ENCODE data around the gene TXK.

The TXK gene

DNA sequence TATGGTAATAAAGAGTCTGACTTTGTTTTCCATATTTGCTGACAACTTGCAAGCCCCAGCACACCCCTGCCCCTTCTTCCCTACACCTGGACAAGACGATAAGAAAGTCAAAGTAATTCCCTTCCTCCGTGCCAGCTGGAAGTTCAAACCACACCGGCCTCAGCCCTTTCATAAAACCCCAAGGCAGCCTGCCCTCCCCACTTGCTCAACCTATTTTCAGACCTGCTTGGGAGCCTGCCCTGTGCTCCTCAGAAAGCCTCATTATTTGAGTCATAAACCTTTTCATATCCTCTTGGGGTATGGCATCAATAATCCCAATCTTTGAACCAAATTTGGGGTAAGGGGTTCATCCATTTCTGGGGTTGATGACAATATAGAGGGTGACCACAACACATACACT lies 88.0 kb downstream of the TXK start:
- no peak for DNase-seq

DNA sequence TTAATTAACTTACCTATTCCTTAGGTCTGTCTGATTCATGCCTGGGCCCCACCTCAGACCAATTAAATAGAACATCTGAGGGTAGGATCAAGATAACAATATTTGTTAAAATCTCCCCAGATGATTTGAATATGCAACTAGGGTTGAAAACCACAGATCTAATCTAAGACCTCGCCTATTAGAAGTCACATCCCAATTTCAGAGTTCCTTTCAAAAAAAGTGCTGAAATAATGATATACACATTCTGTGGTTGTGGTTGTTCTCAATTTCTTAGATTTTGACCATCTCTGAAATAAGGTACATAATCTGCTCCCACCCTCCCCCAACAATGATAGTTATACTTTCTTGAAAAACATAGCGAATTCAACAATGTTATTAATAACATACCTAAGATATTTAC lies 89.8 kb downstream of the TXK start:
- no peak for DNase-seq

DNA sequence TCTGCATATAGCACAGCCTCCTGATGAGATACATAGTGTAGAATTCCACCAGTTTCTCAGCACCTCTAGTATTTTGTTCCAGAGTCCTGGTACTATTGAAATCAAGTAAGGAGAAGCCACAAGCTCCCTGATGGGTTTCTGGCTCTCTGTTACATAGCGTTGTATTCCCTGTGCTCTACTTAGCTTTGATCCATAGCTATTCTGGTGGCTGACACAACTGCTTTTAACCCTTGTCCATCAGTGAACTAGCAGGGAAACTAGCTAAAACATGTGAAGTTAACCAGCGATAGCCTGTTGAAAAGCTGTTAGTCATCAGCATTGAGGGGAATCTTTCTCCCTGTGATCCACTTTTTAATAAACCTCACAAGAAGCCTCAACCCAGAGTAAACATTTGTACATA lies 90.5 kb downstream of the TXK start:
- no peak for DNase-seq

DNA sequence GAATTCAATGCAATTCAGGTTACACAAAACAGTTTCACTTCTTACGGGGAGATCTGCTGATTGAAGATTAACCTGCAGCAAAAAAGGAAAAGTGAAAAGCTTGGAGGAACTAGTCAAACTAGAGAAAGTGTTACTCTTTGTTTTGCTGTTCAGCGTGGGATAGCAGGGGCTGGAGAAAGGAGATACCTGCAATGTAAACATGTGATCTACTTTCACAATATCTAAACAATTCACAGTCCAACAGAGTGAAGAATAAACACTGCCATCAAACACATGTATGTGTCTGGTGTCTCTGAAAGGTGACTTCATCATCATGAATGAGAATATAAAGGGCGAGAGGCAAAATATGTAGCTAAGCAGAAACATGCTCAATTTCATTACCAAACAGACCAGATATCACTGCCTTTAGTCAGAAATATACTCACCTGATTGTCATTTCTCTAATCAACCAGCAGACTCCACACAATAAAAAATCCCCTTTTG lies 91.0 kb downstream of the TXK start:
- no peak for DNase-seq

DNA sequence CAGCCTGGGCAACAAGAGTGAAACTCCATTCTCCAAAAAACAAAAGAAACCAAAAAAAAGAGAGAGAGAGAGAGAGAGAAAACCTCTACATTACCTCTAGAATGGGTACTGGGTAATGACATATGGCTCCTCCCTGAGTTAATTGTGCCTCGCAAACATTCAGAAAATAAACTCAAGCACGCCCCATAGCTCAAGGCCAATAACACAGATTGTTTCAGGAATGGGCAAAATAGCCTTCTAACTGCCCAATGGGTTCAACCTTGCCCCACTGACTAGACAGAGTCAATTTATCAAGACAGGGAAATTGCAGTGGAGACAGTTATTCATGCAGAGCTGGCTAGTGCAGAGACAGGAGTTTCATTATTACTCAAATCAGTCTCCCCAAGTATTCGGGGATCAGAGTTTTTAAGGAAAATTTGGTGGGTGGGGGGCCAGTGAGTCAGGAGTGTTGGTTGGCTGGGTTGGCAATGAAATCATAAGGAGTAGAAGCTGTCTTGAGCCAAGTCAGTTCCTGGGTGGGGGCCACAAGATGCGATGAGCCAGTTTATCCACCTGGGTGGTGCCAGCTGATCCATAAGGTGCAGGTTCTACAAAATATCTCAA lies 92.4 kb downstream of the TXK start:
- no peak for DNase-seq

DNA sequence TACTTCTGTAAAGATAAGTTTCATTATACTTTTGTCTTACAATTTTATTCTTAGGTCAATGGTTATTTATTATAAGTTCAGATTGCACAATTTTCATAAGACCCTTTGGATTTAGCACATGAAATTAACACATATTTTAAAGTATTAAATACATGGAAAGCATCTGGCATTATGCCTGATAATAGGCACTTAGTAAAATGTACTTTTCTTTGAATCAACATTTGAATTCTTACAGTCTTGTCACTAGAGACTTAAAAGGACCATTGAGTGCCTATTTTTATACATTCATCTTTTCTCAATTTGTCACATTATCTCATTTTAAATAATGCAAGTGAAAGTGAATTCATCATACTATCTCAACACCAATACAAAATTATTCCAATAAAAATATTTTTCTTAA lies 94.5 kb downstream of the TXK start:
- DNase-seq: no peak

DNA sequence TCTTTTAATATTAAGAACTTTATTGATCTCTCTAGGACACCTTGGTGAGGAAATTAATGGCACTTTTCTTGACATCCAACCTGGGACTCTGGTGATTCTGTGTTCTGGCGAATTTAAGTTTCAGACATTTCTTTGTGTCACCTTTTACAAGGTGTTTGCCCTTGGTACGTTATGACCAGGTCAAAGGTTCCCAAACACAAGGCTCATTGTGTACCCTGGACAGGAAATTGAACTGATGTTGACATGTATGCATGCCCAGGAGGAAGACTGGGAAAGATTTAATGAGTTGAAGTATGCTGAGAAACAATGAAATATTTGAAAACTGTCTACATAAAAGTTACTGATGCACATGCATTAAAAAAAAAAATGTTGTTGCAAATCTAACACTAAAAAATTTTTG lies 95.4 kb downstream of the TXK start:
- DNase-seq: no peak

DNA sequence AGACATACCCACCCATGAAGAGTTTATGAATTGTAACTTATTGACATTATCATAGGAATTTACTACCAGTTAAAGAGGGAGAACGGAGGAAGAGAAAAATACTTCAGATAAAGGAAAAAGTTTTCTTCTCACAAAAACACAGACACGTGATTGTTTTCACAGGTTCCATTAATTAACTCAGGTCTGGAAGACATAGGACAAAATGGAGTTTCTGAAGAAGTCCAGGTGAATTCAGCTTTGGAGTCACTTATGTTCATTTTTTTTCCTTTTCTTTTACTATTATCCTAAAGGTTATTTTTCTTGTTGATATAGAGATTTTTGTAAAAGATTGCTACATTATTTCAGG lies 97.0 kb downstream of the TXK start:
- no peak for DNase-seq

DNA sequence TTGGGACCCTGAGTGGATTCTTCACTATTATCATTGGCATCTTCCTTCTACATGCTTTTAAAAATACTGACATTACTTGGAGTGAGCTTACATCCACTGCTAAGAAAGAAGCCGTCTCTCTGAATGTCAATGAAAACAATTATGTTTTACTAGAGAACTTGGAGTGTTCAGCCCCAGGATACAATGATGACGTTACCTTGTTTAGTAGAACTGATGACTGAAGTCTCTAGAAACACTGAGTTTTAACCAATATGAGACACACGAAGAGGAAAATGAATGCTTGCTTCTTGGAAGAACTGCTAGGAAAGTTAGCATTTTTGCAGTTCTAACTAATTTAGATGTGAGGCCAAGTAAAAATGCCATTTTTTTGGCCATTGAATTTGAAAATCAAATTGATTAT lies 98.1 kb downstream of the TXK start:
- DNase-seq: no peak

DNA sequence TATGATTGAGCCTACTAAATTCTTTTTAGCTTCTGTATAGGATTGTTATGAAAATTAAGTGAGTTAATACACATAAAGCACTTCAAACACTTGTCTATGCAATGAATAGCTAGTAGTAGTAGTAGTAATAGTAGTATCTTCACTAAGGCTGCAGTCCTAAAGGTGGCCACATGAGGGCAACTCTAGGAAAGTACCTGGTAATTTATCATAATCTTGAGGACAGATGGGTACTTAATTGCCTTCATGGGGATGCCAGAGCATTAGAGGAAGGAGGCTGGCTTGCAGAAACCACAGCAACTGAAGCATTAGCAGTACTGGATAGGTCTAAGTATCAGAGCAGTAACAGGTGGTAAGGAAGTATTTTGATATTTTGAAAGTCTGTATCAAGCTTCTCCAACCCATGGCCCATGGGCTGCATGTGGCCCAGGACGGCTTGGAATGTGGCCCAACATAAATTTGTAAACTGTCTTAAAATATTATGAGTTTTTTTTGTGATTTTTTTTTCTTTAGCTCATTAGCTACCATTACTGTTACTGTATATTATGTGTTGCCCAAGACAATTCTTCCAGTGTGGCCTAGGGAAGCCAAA lies 100.1 kb downstream of the TXK start:
- no peak for DNase-seq

DNA sequence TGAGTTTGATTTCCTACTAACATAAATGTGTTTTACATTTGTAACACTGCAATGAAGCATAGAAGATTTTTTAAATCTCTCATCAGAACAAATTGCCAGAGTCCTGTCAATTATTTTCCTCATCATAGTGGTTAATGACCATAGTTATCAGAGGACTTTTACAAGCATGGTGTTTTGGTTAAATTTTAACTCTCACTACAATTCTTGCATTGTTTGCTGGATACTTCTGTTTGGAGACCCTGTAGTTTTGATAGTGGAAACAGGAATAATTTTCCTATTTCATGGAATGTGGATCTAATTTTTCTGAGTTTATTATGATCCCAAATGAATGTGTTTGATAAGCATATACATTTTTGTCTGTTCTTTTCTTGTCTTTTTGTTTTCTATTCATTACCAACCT lies 100.6 kb downstream of the TXK start:
- DNase-seq: no peak

DNA sequence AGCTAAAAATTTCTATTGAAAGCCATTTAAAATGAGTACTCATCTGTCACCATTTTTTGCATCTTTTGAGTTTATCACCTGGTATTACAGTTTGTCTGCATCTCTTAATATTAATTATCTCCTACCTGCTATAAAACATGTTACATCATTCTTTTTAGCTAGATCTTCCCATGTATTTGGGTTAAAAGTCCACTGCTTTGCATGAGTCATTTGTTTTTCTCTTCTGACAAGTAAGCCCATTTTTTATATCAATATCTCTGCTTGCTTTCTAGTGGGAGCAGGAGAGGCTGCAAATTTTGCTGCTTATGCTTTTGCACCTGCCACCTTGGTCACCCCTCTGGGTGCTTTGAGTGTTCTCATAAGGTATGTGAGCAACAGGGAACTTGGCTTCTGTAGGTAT lies 101.3 kb downstream of the TXK start:
- DNase-seq: no peak

DNA sequence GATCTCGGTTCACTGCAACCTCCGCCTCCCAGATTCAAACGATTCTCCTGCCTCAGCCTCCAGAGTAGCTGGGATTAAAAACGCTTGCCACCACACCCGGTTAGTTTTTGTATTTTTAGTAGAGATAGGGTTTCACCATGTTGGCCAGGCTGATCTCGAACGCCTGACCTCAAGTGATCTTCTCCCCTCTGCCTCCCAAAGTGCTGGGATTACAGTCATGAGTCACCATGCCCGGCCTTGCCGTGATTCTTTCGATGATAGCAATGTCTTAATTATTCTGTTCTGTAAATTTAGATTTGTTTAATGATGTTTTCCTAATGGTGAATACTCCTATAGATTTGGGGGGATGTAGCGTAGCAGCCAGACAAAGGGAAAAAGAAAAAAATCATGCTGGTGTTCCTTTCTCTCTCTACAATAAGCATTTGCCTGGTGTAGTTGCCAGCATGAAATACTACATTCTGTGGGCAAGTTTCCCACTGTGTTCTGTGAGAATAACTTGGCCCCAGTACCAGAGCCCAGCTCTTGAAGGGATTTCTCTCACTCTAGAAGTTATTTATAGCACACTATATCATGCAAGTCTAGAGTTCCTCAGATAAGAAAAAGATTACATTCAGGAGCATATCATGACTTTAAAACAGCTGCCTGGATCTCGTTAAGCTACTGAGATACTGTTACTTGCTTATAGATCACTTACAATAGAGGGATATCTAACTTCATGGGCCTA lies 102.1 kb downstream of the TXK start:
- DNase-seq: no peak

DNA sequence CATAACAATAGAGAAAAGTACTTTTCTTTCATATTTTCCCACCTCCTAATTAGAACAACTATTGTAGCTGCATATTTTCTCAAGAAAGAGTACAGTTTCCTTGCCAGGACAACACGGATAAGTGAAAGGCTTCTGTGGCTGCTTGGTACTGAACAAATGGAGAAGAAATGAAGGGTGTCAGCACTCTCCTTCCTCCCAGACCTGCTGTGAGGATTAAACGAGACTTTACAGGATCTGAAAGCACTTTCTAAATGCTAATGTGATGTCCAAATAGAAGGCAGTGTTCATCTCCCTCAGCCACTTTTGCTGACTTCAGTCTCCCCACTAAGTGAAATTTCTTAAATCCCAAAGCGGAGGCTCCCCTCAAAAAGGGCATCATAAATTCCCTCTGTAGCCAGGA lies 103.6 kb downstream of the TXK start:
- DNase-seq: no peak

DNA sequence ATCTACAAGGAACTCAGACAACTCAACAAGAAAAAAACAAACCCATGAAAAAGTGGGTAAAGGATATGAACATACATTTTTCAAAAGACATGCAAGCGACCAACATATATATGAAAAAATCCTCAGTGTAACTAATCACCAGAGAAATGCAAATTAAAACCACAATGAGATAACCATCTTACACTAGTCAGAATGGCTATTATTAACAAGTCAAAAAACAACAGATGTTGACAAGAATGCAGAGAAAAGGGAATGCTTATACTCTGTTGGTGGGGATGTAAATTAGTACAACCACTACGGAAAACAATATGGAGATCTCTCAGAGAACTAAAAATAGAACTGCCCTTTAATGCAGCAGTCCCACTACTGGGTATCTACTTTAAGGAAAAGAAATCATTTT lies 105.4 kb downstream of the TXK start:
- DNase-seq: no peak

DNA sequence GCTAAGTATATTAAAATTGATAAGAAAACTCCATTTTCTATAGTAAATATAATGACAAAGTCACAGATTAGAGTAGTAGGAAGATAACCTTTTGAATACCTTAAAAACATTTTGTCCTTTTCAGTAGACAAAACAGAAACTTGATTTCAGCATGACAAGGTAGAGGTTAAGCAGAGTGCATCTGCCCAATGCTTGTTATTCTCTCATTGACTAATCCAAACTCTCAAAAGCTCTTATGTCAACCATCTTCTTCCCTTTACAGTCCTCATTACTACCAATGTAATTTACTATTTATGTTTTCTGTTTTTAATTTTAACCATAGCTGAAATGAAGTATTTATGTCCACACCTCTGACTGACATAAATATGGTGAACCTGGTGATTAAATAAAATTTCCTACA lies 106.4 kb downstream of the TXK start:
- no peak for DNase-seq

DNA sequence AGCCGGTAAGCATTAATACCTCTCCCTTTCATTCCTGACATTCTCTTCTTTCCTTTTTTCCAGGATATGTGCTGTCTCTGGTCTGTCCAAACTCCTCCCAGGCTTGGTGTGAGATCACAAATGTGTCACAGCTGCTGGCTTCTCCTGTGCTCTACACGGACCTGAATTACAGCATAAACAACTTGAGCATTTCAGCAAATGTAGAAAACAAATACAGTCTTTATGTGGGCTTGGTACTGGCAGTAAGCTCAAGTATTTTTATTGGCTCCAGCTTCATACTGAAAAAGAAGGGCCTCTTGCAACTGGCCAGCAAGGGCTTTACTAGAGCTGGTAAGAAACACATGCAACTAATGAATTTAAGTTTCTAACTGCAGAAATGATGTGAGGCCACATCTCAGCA lies 109.0 kb downstream of the TXK start:
- DNase-seq: no peak

DNA sequence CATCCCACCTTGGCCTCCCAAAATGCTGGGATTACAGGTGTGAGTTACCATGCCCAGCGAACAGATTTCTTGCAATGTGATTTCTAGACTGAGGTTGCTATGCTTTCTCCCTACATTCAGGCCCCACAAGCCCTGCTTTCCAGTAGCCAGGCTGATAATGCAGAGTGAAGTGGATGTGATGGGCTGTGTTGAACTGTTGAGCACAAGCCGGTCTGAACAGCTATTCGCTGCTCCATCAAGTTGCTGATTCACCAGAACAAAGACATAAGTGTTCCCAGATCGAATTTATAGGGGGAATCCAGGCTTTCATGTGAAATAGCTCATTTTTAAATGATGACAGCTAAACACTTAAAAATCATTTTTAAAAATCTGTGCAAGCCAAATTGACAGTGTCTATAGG lies 109.5 kb downstream of the TXK start:
- no peak for DNase-seq

DNA sequence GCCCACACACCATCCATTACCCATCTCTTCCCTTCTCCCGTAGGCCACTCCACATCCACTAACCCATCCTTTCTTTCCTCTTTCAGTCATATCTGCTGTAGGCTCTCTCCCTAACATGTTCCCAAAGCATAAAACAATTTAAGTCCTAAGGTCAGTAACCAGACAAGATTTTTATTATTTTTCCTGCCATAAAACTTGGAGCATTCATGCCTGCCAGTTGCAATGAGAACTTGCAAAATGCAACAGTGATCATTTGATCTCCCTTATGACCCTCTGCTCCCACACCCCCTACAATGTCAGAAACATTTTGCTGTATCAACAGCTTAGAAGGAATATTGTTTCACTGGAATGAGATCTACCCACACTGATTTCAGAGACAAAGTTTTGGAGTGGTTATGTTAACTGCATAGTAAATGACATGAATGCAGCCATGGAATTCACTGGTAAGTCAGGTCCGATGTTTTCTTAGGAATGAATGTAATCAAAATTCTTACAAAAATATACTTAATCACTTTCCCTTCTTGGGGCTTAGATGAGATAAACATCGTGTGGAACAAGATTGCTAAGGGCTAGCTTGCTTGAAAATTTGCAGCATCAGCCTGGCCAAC lies 111.8 kb downstream of the TXK start:
- no peak for DNase-seq

DNA sequence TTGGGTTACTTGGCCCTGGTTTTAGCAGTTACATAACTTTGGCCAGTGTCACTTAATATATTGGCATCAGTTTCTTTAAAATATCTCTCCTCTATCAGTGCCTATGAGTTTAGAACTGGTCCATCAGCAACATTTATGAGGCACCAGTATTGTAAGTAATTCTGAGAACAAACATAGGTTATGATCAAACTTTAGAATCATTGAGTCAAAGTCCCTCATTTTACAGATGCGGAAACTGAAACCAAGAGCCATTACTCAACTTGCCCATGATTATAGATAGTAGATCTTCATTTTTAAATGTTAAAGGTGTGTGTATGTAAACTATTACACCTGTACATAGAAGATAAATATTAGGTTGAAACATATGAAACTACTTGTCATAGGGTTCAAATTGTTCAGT lies 113.0 kb downstream of the TXK start:
- no peak for DNase-seq

DNA sequence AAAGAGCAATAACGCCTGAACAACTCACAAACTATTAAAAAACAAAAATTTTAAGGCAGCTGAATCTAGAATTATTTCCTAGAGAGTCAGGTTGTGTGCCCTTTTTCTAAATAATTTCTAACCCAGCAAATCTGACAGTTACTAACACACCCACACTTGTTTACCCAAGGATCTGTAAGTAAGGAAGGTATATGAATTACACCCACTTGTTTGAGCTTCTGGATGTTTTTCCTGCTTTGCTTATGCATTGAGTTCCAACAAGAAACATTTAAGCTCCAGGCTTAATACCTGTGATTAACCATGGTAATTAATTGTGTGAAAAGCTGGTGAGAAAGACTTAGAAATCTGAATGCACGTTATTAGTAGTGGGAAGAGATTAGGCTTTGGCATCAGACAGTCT lies 115.9 kb downstream of the TXK start:
- no peak for DNase-seq

DNA sequence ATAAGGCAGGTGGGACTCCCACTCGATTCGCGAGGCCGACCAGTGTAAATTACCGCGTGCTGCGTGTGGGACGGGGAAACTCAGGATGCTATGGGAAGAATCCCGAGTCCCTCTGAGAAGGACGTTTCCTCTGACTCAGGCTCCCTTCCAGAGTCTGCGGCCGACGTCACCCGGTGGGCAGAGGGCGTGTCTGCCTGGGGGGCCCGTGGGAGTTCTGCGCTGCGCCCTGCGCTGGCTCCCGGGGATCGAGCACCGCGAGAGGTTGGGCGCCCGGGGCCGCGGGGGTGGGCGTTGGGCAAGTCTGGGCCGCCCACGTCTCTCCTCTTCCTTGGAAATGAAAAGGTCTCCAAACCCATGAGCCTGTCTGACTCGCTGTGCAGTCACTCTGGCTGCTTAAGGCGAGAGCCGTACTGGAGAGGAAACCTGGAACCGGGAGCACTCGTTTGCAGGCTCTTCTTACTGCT lies 116.9 kb downstream of the TXK start:
- DNase-seq: no peak
